ENCODE data around the gene UBE4B. TPM values are rescaled to one million over a fixed set of nuclear protein-coding genes. Genes with fewer than 3 reads are reported as not detected.
"Not testable (repeated sequence)": the region's sequence is repeated elsewhere in the genome, so short reads cannot be mapped to it uniquely, and the experiment has no call there.

The UBE4B gene
- total RNA-seq, 1 donor from 2014 or later = 80.3 TPM

GRCh38 chr1:9992910-9993309 lies 39.8 kb upstream of the UBE4B start:
- intact Hi-C loops (cut with micrococcal nuclease) = no loop called here
- H3K4me3 ChIP-seq = peak overlapping the region; percentile 7

GRCh38 chr1:9993561-9994075 lies 39.1 kb upstream of the UBE4B start:
- no peak for DNase-seq
- Histone ChIP-seq H3K36me3 (no peaks in the 10 kb centered on the region), H3K4me3 (peak overlapping the region; percentile 7), H3K9me3 (replicated peaks) (no peaks in the 10 kb centered on the region), H3K4me1 (peaks cover 64% of the 10 kb centered on the region), H3K27ac (replicated peaks) (peak overlapping the region; percentile 86), H3K27me3 (ENCODE audit: low read depth) (peaks cover 18% of the 10 kb centered on the region)
- intact Hi-C loops (cut with micrococcal nuclease) = no loop called here
- TF ChIP-seq CTCF (IDR thresholded peaks at IDR 0.05; ENCODE audit: borderline replicate concordance) = no peak

More at GRCh38 chr1:9992910-9993309, 39.8 kb upstream of the UBE4B start:
- no peak for TF ChIP-seq CTCF (IDR thresholded peaks at IDR 0.05; ENCODE audit: borderline replicate concordance)
- H3K27ac ChIP-seq (replicated peaks) = peak overlapping the region; percentile 86
- H3K27me3 ChIP-seq (ENCODE audit: low read depth) = peaks cover 11% of the 10 kb centered on the region
- no peak for DNase-seq
- H3K36me3 ChIP-seq = no peaks in the 10 kb centered on the region
- peaks cover 57% of the 10 kb centered on the region for H3K4me1 ChIP-seq
- no peaks in the 10 kb centered on the region for H3K9me3 ChIP-seq (replicated peaks)

GRCh38 chr1:9996624-9997582 lies 35.9 kb upstream of the UBE4B start, which contains the start of gene RBP7:
RBP7 (plus strand) TSS chr1:9997228; CDS start chr1:9997259, 31 bp downstream.
- Histone ChIP-seq H3K4me3 (peak within 1 kb of the TSS; percentile 84), H3K27ac (replicated peaks) (peak within 1 kb of the TSS; percentile 85), H3K9me3 (replicated peaks) (no peaks in the 10 kb centered on the region), H3K4me1 (peaks cover 40% of the 10 kb centered on the region), H3K36me3 (no peaks in the 10 kb centered on the region), H3K27me3 (ENCODE audit: low read depth) (peaks cover 22% of the 10 kb centered on the region)
- peak; percentile 36 for DNase-seq
- TF ChIP-seq CTCF (IDR thresholded peaks at IDR 0.05; ENCODE audit: borderline replicate concordance) = no peak
- intact Hi-C loops (cut with micrococcal nuclease) = no loop called here

GRCh38 chr1:10001016-10001665 lies 31.6 kb upstream of the UBE4B start:
- H3K9me3 ChIP-seq (replicated peaks) = no peaks in the 10 kb centered on the region
- DNase-seq = no peak
- no peak overlapping the region for H3K27ac ChIP-seq (replicated peaks)
- TF ChIP-seq CTCF (IDR thresholded peaks at IDR 0.05; ENCODE audit: borderline replicate concordance) = no peak
- no peak overlapping the region for H3K4me3 ChIP-seq
- peaks cover 22% of the 10 kb centered on the region for H3K27me3 ChIP-seq (ENCODE audit: low read depth)
- no peaks in the 10 kb centered on the region for H3K36me3 ChIP-seq
- intact Hi-C loops (cut with micrococcal nuclease) = no loop called here
- H3K4me1 ChIP-seq = peaks cover 22% of the 10 kb centered on the region

- Histone ChIP-seq H3K36me3 (peaks cover 12% of the 10 kb centered on the region), H3K4me1 (peaks cover 11% of the 10 kb centered on the region)
- H3K27me3 ChIP-seq (ENCODE audit: low read depth); H3K4me3 ChIP-seq; H3K27ac ChIP-seq (replicated peaks); intact Hi-C loops (cut with micrococcal nuclease); H3K9me3 ChIP-seq (replicated peaks); DNase-seq: not testable (repeated sequence)
These were observed 27.5 kb upstream of the UBE4B start for GRCh38 chr1:10005248-10005647.
